ENCODE measurements around the gene EVC2.

GRCh38 chr4:5541169-5541568, 167.2 kb downstream of the EVC2 start:
- TF ChIP-seq CTCF (IDR thresholded peaks at IDR 0.05), result no peak
- TF ChIP-seq POLR2A (IDR thresholded peaks at IDR 0.05), result no peak
